HepG2 (cell line): ENCODE data around the gene GINS2. TPM values are rescaled to one million over a fixed set of nuclear protein-coding genes. Genes with fewer than 3 reads are reported as not detected.

Experiments
- AGO2 ChIP-seq: fragments of 200-400 bp; formaldehyde crosslinking; optimal IDR thresholded peaks from 2 replicates; pipeline ENCODE3; 2017; ENCODE audit warnings: mild to moderate bottlenecking, low read depth, low read length, moderate library complexity
- CHD4 ChIP-seq: fragments of 200-600 bp; sonication (generic); IDR thresholded peaks from 2 replicates; pipeline ENCODE4 v1.7.0; 2017; ENCODE audit warnings: mild to moderate bottlenecking, low read length, borderline replicate concordance
- EEA1 ChIP-seq: sonication (generic); formaldehyde crosslinking; IDR thresholded peaks from 2 replicates; pipeline ENCODE4 v1.5.1; 2020; ENCODE audit warnings: mild to moderate bottlenecking, missing genetic modification reagents, borderline replicate concordance
- IRF1 ChIP-seq: sonication (generic); formaldehyde crosslinking; IDR thresholded peaks from 2 replicates; pipeline ENCODE4 v1.4.0; 2020; ENCODE audit warnings: low read depth, mild to moderate bottlenecking, missing genetic modification reagents
- RBM22 ChIP-seq: fragments of 200-400 bp; formaldehyde crosslinking; optimal IDR thresholded peaks from 2 replicates; pipeline ENCODE3; 2017; ENCODE audit warnings: mild to moderate bottlenecking, low read length, moderate library complexity
- TEAD3 ChIP-seq: optimal IDR thresholded peaks from 2 replicates; pipeline ENCODE3; 2016; ENCODE audit warnings: borderline replicate concordance
- ZNF18 ChIP-seq: sonication (generic); formaldehyde crosslinking; IDR thresholded peaks from 2 replicates; pipeline ENCODE4 v1.8.0; 2022; ENCODE audit warnings: mild to moderate bottlenecking, missing genetic modification reagents; ENCODE audit not compliant: insufficient replicate concordance
- ZNF253 ChIP-seq: sonication (generic); formaldehyde crosslinking; IDR thresholded peaks from 2 replicates; pipeline ENCODE4 v1.8.0; 2022; ENCODE audit warnings: mild to moderate bottlenecking, missing genetic modification reagents, borderline replicate concordance
- ZNF326 ChIP-seq: sonication (generic); formaldehyde crosslinking; IDR thresholded peaks from 2 replicates; pipeline ENCODE4 v1.4.0; 2020; ENCODE audit warnings: missing genetic modification reagents, borderline replicate concordance
- polyA plus RNA-seq, 8 experiments: library from polyadenylated mRNA; depleted of rRNA in 3 of 8; stranded (reverse) in 7 of 8; unstranded in 1 of 8; fragments of >200 nt; fragmentation: Illumina TruSeq in 4 of 8; extraction: Trizol in 4 of 8; gene quantifications; 2 replicates each; pipeline versions ENCODE4 v1.2.1 to v1.2.3, GENCODE V29; 2011 to 2016; ENCODE audit warnings: low read depth in 4 of 8, missing spikeins in 1 of 8, mixed read lengths in 1 of 8; ENCODE audit not compliant: insufficient read depth in 1 of 8
- total RNA-seq, 5 experiments: library from RNA; depleted of rRNA; stranded (reverse); fragments of >200 nt; fragmentation: Illumina TruSeq; extraction: Trizol; gene quantifications; 2 replicates each; pipeline ENCODE4 v1.2.3, GENCODE V29; 2016; ENCODE audit warnings: low read depth in 1 of 5
- TF ChIP-seq, protein P1 (sequence below): fragments of 450-650 bp; IDR thresholded peaks from 2 replicates; pipeline ENCODE4 v1.6.1; 2016

Gene GINS2
- total and polyA plus RNA-seq, 2 of the 13 experiments (the other 11 are each of a cell fraction or from before 2014, with no cell fraction given): 10.6 to 48.3 TPM

DNA sequence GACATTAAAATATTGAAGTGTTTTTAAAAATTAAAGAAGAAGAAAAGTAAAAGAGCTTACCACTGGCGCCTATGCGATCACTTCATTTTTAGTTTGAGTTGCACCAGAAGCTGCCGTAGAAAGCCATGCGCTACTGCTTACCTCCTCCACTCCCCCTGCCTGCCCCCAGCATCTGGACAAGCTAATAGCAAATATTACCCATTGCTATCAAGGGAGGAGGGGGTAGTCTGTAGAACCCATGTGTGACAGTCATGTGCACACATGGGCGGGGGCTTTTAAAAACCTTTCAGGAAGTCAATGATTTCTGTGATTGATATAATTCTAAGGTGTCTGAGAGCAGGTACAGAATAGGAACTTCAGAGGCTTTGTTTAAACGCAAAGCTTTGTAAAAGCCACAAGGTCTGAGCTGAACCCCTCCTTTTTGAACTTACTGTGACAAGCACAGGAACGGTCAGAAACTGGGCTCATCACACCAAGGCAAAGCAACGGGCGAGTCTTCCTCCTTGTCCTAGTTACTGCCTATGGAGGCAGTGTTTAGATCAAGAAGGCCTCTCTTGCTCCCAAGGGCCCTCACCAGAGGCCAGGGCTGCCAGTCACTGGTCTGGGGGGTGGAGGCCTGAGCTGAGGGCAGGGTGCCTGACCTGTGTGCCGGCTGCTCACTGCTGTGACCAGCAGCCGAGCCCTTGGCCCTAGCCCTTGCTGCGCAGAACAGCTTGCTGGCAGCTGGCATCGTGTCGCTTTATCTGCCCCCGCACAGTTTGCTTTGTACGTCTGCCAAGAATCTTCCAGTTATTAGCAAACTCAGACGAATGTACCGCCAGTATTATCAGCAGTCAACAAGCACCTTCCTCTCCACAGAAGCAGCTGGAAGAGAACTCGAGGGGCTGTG lies 15.0 kb downstream of the GINS2 start (continued):
- no peak for TF ChIP-seq ZNF253 (CRISPR knock-in tag)
- TF ChIP-seq TEAD3 (CRISPR knock-in tag): no peak
- peak; percentile 89 for TF ChIP-seq RBM22
- no peak for TF ChIP-seq ZNF326 (CRISPR knock-in tag)
- TF ChIP-seq, protein P1, sequence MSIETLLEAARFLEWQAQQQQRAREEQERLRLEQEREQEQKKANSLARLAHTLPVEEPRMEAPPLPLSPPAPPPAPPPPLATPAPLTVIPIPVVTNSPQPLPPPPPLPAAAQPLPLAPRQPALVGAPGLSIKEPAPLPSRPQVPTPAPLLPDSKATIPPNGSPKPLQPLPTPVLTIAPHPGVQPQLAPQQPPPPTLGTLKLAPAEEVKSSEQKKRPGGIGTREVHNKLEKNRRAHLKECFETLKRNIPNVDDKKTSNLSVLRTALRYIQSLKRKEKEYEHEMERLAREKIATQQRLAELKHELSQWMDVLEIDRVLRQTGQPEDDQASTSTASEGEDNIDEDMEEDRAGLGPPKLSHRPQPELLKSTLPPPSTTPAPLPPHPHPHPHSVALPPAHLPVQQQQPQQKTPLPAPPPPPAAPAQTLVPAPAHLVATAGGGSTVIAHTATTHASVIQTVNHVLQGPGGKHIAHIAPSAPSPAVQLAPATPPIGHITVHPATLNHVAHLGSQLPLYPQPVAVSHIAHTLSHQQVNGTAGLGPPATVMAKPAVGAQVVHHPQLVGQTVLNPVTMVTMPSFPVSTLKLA: peak; percentile 54; the same call in 1 of the 2 replicates
- TF ChIP-seq CHD4: no peak
- no peak for TF ChIP-seq ZNF18 (CRISPR knock-in tag)
- TF ChIP-seq IRF1 (CRISPR knock-in tag): no peak
- no peak for TF ChIP-seq EEA1 (CRISPR knock-in tag)
- peak; percentile 63 for TF ChIP-seq AGO2
